ENCODE data around the gene RTTN.
"Not testable (repeated sequence)": the region's sequence is repeated elsewhere in the genome, so short reads cannot be mapped to it uniquely, and the experiment has no call there.

The RTTN gene, protein sequence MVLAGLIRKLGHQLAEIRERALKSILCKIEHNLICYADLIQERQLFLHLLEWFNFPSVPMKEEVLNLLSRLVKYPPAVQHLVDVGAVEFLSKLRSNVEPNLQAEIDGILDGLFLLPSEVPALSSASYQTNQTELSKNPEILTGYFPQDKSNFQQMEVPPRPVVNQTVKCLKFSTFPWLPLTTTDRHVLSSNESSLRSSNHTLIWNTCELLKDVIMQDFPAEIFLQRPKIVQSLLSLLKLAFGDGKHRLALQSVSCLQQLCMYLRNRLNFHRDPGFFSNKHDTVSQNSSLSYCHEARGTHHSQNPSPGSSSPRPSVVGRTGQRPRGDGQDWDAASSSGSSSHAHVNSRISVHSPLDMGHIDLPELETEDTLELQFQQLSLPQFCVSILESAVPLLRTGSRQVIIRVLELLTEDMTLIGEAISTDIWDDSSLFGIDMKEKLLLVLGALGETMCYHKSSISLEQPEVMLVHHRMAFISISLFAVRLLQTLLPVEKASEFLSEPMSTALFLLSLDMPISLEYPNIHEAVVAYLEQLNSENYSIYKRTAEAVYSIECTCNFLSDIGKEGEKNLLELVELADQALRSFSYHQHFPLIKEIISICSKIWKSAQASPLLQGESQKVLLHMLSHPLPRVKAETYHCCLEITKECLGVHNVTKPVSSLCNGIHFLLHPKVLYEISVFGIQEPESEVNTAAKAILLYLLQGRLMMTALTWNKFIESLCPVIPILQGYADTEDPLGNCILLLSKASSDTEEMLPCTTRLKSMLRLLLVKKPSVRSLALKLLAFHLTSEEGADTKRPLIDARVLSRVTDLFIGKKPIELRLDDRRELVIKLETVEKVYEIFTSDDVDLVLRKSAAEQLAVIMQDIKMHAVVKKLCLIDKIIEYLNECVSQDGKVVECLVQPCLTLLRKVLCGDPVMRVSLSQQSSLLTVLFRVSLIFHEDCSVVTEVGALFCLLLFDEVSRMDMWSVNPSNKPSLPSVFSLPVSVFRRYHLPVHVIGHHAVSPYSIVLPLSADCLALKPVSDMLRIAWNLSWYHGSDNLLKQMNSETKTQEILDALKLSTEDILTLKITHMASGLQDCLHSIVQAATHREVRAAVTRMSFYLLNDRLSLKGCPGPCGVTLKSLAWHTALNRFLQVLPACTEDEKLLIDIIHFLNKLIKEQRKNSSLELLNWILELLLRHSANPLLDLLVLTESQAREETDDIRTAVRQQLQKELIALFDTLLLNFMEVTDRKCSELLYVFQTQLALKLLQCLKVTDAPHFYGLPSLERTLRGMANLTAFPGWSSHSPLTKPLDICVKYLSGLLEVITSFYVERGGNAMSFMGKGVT (N-terminal part only)

DNA sequence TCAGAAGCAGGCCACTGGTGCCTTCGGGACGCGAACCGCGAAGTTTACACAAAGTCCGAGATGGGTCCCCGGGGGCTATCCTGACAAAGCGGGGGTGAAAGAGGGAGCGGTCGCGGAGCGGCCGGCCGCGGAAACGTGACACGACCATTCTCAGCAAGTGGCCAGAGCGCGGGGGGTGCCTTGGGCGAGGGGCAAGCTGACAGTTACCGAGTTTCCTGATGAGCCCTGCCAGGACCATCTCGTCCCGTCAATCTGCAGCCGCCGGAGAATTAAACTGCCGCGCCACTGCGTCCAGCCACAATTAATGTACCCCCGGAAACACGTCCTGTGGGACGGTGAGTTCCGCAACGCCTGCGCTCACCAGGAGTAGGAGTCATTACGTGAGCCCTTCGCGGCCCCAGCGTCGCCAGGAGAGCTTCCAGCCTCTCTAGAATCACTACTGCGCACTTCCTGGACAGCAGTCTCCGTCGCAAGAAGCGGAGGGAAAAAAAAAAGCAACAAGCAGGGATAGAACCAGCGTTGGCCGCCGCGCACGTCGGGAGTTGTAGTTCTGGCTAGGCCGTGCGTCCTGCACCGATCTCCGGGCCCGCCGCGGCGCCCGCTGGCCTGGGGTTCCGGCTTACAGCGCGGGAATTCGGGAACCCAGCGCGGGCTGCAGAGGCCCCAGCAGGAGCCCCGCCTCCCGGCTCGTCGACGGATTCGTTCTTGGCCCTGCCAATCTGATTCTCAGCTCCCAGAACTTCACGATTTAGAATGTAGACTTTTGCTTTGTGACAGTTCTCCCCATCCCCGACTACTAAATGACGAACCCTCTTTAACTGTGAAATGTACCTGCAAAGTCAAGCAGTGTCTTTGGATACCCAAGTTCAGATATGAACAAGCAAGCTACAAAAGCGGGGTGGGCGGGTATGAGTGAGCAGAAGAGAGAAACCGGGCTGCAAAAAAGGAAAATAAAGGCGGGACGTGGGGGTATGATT is at the start of gene RTTN:
RTTN (minus strand) TSS at position 267 of the 977 bp plus-strand sequence; CDS start at position 238, 29 bp downstream.
- peak; percentile 81 for DNase-seq (ENCODE audit: low read depth)

DNA sequence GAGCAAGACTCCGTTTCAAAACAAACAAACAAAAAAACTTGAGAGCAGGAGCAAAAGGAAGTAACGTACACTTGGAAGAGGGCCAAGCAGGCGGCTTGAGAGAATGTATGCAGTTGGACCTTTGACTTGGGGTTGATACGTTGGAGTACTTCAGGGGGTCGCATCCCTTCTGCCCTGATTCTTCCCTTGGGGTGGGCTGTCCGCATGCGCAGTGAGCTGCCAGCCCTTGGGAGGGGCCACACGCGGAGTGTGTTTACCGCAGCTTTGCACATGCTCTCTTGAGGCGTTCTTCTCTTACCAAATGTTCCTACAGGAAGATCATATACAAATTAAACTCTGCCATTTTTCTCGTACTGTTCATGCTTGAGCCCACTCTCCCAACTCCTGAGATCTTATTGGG is 45.3 kb upstream of the RTTN start:
- DNase-seq (ENCODE audit: low read depth), result no peak

DNA sequence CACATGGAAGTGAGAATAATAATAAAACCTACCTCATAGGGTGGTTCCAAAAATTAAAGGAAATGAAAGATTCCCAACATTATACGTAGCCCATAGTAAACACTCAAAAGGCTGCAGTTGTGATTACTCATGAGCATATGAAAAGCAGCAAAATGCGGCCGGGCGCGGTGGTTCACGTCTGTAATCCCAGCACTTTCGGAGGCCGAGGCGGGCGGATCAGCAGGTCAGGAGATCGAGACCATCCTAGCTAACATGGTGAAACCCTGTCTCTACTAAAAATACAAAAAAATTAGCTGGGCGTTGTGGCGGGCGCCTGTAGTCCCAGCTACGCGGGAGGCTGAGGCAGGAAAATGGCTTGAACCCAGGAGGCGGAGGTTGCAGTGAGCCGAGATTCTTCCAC is 44.4 kb upstream of the RTTN start:
- DNase-seq (ENCODE audit: low read depth), result not testable (repeated sequence)

DNA sequence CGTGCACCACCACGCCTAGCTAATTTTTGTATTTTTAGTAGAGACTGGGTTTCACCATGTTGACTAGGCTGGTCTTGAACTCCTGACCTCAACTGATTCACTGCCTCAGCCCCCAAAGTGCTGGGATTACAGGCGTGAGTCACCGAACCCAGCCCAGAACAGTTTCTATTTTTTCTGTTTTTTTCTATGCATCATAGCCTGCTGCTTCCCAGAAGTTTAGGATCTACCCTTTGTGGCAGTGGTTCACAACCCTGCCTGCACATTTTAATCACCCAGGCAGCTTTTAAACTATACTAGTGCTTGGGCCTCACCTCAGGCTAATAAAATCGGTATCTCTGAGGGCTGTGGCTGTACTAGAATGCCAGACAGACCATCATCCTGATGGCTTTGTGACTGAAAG is 43.6 kb upstream of the RTTN start:
- DNase-seq (ENCODE audit: low read depth), result no peak

DNA sequence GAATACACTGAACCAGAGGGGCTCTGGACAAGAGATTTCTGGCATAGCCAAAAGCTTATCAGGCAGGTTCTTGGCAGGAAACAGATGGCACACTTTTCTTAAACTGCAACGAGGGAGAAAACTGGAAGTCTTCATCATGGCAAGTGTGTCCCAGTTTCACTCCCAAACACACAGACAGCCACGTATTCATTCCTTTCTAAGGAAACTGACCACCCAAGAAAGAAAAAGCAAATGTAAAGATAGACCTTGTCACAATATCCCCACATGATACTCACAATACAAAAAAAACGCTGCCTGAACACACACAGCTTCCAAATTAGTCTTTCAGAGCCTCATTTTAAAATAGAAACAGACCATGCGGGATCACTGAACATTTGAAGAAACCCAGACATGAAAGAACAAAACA is 40.6 kb upstream of the RTTN start:
- no peak for DNase-seq (ENCODE audit: low read depth)

DNA sequence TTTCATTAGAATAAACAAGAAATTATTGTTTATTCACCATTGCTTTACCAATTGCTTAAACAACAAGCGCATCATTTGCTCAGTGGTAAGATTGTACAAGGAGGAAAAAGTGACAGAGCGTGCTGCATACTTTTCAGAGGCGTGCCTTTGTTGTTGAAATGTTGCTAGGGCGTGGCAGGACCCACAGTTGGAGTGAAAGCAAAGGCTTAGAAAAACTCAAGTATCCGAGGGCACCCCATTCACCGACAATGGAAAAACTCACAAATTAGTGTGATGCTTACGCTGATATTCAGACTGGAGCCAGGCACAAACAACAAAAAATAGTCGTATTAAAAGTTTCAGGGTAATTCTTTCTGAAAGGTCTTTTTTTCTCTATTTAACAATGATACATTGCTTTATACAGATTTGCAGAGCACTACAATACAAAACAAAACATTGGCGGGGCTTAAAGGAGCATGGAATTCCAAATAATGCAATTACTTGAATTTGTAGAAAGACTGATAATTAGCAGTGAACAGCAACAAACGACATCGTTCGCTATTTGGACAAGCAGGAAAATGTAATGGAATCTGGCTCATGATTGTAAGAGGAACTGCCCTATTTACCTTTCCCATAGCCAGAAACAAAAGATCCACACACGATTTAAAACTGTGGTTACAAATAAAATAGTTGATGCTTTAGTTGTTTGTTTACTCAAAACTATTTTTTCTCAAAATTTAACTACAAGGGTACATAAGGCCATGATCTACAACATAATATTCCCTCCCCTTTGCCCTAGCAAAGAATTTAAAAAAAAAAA is 37.8 kb upstream of the RTTN start:
- DNase-seq (ENCODE audit: low read depth), result no peak

DNA sequence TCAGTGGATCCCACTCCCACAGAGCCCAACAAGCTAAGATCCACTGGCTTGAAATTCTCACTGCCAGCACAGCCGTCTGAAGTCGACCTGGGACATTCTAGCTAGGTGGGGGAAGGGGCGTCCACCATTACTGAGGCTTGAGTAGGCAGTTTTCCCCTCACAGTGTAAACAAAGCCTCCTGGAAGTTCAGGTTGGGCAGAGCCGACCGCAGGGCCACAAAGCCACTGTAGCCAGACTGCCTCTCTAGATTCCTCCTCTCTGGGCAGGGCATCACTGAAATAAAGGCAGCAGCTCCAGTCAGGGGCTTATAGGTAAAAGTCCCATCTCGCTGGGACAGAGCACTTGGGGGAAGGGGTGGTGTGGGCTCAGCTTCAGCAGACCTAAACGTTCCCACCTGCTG is 31.4 kb upstream of the RTTN start:
- not testable (repeated sequence) for DNase-seq (ENCODE audit: low read depth)

DNA sequence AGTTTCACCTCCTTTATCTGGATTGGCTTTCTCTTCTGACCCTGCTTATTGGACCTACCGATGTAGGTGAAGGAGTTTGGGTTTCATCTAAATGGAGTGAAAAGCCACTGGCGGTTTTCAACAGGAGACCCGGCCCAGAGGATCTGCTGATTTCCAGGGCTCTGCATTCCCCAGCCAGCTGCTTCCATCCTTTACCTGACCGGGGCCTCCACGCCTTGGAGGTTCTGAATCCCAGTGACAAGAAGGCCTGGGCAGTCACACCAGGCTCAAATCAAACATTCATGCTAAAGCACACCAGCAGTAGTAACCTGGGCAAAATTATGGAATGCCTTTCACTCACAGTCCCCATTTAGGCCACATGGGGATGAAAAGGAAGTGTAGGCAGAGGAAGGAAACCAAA is 30.0 kb upstream of the RTTN start:
- DNase-seq (ENCODE audit: low read depth), result no peak

DNA sequence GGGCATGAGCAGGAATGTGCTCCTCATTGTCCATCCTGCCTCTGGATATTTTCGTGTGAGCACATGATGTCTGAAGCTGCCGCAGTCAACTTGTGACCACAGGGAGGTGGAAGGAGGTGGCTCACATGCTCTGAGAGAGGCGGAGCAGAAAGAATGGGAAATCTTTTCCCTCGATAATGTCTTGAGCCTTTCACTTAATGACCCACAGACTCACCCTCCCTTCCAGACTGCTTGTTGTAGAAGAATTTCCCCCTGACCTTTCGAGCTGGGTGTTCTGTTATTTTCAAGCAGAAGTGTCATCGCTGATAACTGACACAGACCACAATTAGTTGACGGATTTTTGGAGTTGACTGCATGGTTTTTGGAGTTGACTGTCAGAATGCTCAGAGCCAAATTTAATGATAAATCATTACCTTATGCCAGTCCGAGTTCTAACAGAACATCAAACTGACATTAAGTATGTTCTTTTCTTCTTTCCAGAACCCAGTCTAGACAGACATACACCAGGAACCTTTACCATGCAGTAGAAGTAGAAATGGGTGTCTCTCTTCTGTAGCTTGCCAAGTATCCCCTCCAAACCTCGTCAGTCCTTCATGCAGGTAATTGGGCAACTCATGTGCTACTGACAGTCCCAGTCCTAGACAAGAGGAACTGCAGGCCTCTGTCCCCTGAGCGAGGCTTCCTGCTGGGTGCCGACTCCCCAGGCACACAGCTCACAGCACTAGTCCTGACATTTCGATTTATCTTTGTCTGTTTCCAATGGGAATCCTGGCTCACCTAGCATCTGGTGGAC is 29.4 kb upstream of the RTTN start:
- no peak for DNase-seq (ENCODE audit: low read depth)

DNA sequence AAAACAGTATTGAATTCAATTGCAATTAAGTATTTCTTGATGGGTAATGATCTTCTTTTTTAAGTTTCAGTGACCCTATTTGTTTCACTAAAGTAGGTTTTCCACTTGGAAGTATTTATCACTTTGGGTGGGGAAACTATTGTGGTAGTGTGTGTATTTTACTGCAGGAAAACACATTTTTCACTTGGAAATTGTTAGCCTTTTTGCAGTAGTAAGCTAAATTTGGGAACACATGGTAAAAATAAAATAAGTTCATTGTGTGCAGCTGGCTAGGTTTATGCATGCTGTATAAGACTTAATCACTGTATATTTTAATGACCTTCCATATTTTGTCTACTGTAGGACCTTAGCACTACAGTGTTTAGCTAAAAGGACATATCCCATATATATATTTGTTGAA is 28.5 kb upstream of the RTTN start:
- no peak for DNase-seq (ENCODE audit: low read depth)

DNA sequence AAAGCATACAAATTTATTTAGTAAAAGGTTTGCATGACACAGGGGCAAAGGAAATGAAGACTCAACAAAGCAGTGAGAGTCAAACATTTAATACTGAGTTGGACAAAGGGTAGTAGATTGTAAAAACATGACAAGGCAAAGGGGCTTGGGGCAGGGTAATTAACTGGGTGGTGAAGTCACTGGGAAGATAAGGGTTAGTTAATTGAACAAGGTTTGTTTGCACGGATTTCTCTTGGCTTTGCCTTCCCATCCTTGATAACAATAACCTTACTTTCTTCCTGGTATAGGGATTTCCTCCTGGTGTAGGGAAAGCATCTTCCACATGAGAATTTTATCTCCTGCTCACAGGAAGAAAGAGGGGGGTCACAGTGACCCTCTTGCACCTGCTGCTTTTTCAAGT is 26.8 kb upstream of the RTTN start:
- no peak for DNase-seq (ENCODE audit: low read depth)

DNA sequence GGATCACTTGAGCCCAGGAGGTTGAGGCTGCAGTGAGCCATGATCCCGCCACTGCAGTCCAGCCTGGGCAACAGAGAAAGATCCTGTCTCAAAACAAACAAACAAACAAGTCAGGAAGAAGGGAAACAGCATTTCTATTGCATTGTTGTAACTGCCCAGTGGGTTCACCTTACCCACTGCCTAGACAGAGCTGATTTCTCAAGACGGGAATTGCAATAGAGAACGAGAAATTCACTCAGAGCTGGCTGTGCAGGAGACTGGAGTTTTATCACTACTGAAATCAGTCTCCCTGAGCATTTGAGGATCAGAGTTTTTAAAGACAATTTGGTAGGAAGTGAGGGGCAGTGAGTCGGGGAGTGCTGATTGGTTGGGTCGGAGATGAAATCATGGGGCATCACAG is 24.2 kb upstream of the RTTN start:
- DNase-seq (ENCODE audit: low read depth), result no peak

DNA sequence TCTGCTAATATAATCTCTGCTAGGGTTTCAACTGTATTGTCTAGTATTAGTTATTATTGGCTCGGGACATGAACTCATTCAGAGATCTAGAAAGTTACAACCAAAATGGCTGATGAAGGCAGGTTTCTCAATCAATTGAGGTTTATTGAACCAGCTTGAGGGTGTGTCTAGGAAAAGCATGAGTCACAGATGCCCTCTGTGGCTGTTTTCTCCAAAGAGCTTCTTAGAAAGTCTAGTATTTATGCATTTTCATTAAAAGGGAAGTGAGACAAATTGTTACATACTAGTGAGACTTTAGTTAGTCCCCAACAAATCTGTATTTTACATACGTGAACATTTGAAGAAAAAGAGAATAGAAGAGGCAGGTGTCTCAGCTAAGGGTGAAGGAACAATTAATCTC is 23.0 kb upstream of the RTTN start:
- no peak for DNase-seq (ENCODE audit: low read depth)

DNA sequence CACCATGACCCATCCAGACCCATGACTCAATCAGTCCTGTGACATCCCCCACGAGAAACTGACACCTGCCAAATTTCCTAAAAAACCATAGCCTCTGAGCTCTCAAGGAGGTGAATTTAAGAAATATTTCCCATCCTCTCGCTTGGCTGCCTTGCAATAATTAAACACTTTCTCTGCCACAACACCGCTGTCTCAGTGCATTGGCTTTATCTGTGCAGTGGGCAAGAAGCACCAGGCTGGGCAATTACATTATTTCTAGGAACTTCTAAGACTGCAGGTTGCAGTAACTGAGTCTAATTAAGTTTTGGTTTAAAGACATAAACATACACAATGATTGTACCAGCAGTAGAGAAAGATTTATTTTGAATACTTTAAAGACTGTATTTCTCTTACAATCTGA is 22.0 kb upstream of the RTTN start:
- DNase-seq (ENCODE audit: low read depth), result no peak

DNA sequence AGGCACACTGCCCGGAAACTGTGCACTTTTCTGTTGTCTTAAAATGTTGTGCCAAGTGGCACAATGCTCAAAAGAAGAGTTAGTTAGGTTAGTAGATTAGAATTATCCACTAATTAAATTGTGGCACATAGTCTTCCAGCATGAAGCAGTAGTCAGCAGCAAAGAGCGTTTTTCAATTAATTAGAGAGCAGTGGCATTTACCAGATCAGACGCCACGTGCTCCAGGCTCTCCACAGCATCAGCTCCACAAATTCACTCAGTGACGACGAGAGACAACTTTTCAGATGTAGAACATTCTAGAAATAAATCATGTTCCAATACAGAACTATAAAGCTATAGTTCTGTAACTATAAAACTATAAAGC is 16.4 kb upstream of the RTTN start:
- DNase-seq (ENCODE audit: low read depth), result no peak

DNA sequence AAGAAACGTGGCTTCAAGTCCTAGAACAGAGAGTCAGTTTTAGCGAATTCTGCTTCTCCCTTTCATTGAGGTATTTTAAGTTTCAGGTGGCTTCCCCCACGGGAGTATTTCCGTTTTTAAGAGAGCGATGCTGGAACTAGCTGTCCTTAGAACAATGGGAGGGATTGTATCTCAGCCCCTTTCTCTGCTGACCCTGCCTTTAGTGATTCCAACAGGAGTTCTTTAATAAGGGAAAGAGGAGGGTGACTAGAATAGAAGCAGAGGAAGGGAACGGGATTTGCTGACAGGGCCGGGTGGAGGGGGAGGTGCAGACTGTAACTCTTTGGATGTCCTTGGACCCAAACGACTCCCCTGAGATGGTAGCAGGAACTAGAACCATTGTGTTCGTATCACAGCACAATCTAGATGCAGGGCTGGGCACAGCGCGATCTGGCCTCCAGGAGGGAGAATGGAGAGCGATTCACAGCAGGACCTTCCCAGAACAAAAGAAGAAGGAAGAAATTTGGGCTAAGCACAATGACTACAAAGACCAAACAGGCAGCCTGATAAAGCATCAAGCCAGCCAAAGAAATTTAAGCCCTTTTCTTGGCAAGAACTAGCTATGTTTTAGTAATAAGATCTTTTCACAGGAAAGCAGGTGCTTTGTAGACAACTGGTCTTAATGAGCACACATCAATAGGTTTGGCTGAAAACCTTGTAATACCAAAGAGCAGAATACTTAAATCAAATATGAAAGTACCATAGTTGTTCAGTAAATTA is 15.8 kb upstream of the RTTN start:
- DNase-seq (ENCODE audit: low read depth), result no peak

DNA sequence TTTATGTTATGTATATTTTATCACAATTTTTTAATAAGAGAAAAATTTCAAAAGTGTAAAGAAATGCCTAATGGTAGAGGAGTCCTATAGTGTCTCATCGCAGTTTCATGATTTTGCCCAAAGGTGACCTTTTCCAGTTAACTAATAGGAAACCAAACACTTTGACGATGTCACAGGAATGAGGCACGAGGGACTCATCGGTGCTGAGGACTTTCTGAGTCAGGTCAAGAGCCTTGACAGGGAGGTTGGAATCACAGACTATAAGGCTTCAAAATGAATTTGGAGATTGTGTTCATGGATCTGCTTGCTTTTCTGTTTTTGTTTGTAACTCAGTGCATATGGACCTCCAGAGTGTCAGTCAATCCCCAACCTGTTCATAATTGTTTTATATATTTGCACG is 15.1 kb upstream of the RTTN start:
- DNase-seq (ENCODE audit: low read depth), result no peak

DNA sequence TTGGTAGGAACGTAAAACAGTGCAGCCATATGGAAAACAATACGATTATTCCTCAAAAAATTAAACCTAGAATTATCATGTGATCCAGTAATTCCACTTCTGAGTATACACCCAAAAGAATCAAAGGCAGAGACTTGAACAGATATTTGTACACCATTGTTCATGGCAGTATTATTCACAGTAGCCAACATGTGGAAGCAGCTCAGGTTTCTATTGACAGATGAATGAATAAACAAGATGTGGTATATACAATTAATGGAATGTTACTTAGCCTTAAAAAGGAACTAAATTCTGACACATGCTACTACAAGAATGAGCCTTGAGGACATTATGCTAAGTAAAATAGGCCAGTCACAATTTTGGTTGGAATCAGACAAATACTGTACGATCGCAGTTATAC is 14.2 kb upstream of the RTTN start:
- no peak for DNase-seq (ENCODE audit: low read depth)

DNA sequence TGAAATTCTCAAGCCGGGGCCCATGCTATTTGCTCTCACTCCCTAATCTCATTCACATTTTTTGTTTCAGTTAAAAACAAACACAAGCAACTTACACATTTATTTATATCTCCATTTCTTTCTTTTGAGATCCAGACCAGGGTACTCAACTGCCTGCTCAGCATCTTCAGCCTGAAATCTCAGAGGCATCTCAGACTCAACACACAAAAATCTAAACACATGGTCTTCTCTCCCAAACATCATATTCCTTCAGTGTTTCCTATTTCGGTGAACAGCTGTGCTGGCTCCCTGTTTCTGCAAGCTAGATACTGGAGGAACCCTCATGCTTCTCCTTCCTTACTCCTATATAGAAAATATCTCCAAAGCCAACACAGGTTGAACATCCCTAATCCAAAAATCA is 11.3 kb upstream of the RTTN start:
- no peak for DNase-seq (ENCODE audit: low read depth)

All from stimulated activated CD4-positive, alpha-beta T cell treated with anti-CD3 and anti-CD28 coated beads, Interleukin-2, amount 100 ng/mL, for 4 hours (primary cell).